Mucosa of rectum (tissue), 2 donors: ENCODE data around the gene ELP4.

Source experiments
- H3K27ac ChIP-seq, 2 donors: one replicate each; pipeline ENCODE4 v1.7.0; 2013; ENCODE audit warnings: inconsistent platforms in 2 of 2, low read depth in 2 of 2, low read length in 2 of 2
- H3K27me3 ChIP-seq, 2 donors: one replicate each; pipeline ENCODE4 v1.7.0; 2013; ENCODE audit warnings: low read length in 2 of 2; ENCODE audit not compliant: control insufficient read depth in 2 of 2, insufficient read depth in 2 of 2
- H3K36me3 ChIP-seq, 2 donors: one replicate each; pipeline ENCODE4 v1.7.0; 2013; ENCODE audit warnings: low read length in 2 of 2; ENCODE audit not compliant: control insufficient read depth in 2 of 2, insufficient read depth in 2 of 2
- H3K4me1 ChIP-seq, 2 donors: one replicate each; pipeline ENCODE4 v1.7.0; 2013; ENCODE audit warnings: low read length in 2 of 2, mild to moderate bottlenecking in 1 of 2; ENCODE audit not compliant: control insufficient read depth in 2 of 2, insufficient read depth in 2 of 2
- H3K4me3 ChIP-seq, 2 donors: one replicate each; pipeline ENCODE4 v1.7.0; 2013; ENCODE audit warnings: low read length in 2 of 2
- H3K9ac ChIP-seq, 2 donors: one replicate each; pipeline ENCODE4 v1.7.0; 2013; ENCODE audit warnings: low read length in 2 of 2, low read depth in 1 of 2, mild to moderate bottlenecking in 1 of 2
- H3K9me3 ChIP-seq, 2 donors: one replicate each; pipeline ENCODE4 v1.7.0; 2013; ENCODE audit warnings: low read length in 2 of 2; ENCODE audit not compliant: control insufficient read depth in 2 of 2
- donor health status: healthy.
- donor health status: Normal muscosa, but diverticular disease.

The ELP4 gene

GRCh38 chr11:31813391-31814175, 304.0 kb downstream of the ELP4 start:
- H3K9me3 ChIP-seq, result no peaks in the 10 kb centered on the region
- no peak overlapping the region for H3K9ac ChIP-seq
- H3K27ac ChIP-seq, result no peak overlapping the region
- peaks cover 36 to 52% of the 10 kb centered on the region in 2 donors for H3K4me1 ChIP-seq
- peak overlapping the region in 1 of 2 donors; percentile 50 for H3K4me3 ChIP-seq
- no peaks in the 10 kb centered on the region for H3K36me3 ChIP-seq
- peaks cover 76 to 85% of the 10 kb centered on the region in 2 donors for H3K27me3 ChIP-seq

GRCh38 chr11:31814176-31814868, 304.8 kb downstream of the ELP4 start:
- Histone ChIP-seq H3K36me3 (no peaks in the 10 kb centered on the region), H3K27me3 (peaks cover 74 to 84% of the 10 kb centered on the region in 2 donors), H3K4me3 (no peak overlapping the region), H3K9me3 (no peaks in the 10 kb centered on the region), H3K27ac (no peak overlapping the region), H3K4me1 (peaks cover 36 to 52% of the 10 kb centered on the region in 2 donors), H3K9ac (no peak overlapping the region)

- Histone ChIP-seq H3K4me3 (peak overlapping the region in 1 of 2 donors; percentile 13), H3K9me3 (no peaks in the 10 kb centered on the region), H3K9ac (no peak overlapping the region)
Observed at GRCh38 chr11:31815711-31816467, 306.3 kb downstream of the ELP4 start.

GRCh38 chr11:31816468-31817053, 307.0 kb downstream of the ELP4 start:
- Histone ChIP-seq H3K27me3 (peaks cover 78 to 87% of the 10 kb centered on the region in 2 donors), H3K9me3 (no peaks in the 10 kb centered on the region), H3K36me3 (no peaks in the 10 kb centered on the region), H3K27ac (no peak overlapping the region), H3K4me1 (peaks cover 24 to 35% of the 10 kb centered on the region in 2 donors), H3K9ac (no peak overlapping the region), H3K4me3 (peak overlapping the region; percentile 26)

More at GRCh38 chr11:31815711-31816467, 306.3 kb downstream of the ELP4 start:
- Histone ChIP-seq H3K27me3 (peaks cover 79 to 88% of the 10 kb centered on the region in 2 donors), H3K27ac (no peak overlapping the region), H3K4me1 (peaks cover 25 to 41% of the 10 kb centered on the region in 2 donors), H3K36me3 (no peaks in the 10 kb centered on the region)

DNA sequence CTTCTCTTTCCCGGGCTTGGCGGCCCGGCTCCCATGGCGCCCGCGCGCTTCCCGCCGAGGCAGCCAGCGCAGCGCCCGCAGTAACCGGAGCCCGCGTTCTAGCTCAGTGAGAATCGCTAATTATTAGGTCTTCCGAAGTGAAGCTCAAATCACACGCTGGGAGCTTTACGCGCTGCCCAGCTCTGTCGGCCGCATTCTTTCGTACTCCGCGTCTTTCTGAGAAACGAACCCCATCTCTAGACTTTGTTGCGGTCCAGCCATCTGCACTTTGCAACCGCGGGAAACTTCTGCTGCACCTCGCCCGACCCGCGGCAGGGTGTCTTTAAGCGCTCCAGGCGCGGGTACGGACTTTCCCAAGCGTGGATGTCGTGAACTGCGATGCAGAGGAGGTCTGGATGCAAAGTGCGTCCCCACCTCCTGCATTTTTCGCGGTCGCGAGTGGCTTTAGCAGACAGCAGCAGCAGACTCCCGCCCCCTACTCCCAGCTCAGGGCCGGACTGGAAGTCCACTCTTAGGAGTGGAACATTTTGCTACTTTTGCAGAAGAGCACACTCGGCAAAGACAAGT, 307.6 kb downstream of the ELP4 start:
- H3K9ac ChIP-seq, result no peak overlapping the region
- H3K27ac ChIP-seq, result no peak overlapping the region
- H3K27me3 ChIP-seq, result peaks cover 80 to 88% of the 10 kb centered on the region in 2 donors
- H3K4me3 ChIP-seq, result peak overlapping the region; percentile 26
- no peaks in the 10 kb centered on the region for H3K9me3 ChIP-seq
- no peaks in the 10 kb centered on the region for H3K36me3 ChIP-seq
- H3K4me1 ChIP-seq, result peaks cover 20 to 35% of the 10 kb centered on the region in 2 donors

- Histone ChIP-seq H3K27ac (no peak overlapping the region), H3K9ac (no peak overlapping the region), H3K27me3 (peaks cover 80 to 90% of the 10 kb centered on the region in 2 donors), H3K4me1 (peaks cover 13 to 28% of the 10 kb centered on the region in 2 donors), H3K9me3 (no peaks in the 10 kb centered on the region), H3K36me3 (no peaks in the 10 kb centered on the region), H3K4me3 (peak overlapping the region; percentile 16 to 31)
Observed at GRCh38 chr11:31817621-31818424, 308.3 kb downstream of the ELP4 start.

DNA sequence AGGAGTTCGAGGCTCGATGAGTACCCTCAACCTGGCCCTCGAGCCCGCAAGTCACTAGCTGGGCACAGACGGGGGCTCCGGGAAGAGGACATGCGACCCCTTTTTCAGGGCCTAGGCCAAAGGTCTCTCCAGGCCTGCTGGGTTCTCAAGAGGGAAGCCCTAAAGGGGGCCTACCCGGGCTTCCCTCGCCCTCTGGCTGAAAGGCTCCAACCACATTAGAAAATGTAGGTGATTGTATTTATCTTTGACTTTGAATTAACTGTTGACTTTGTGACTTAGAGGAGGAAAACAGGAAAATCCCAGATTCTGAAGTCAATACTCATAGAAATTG, 308.8 kb downstream of the ELP4 start:
- no peak overlapping the region for H3K27ac ChIP-seq
- no peaks in the 10 kb centered on the region for H3K9me3 ChIP-seq
- no peak overlapping the region for H3K9ac ChIP-seq
- no peak overlapping the region for H3K4me3 ChIP-seq
- H3K27me3 ChIP-seq, result peaks cover 81 to 91% of the 10 kb centered on the region in 2 donors
- H3K4me1 ChIP-seq, result peaks cover 10 to 24% of the 10 kb centered on the region in 2 donors
- no peaks in the 10 kb centered on the region for H3K36me3 ChIP-seq

DNA sequence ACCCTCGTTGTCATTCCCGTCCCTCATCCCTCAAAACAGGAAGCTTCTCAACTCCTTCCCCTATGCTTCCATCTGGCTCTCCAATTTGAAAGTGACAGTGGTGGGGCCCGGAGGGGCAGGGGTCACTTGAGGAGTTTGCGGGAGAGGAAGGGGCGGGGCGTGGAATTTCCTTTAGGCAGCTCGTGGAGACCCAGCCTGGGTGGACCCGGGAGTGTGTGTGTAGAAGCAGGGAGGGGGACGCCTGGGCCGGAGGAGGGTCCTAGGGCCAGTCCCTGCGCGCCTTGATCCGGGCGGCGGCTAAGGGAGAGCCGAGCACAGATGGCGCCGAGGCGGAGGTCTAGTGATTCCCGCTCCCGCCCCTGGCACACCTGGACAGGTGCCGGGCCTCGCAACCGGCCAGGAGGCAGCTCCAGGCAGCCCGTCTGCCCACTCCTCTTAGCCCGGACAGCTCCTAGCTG, 309.3 kb downstream of the ELP4 start:
- Histone ChIP-seq H3K27ac (no peak overlapping the region), H3K9ac (no peak overlapping the region), H3K4me1 (peaks cover 10 to 21% of the 10 kb centered on the region in 2 donors), H3K36me3 (no peaks in the 10 kb centered on the region), H3K4me3 (no peak overlapping the region), H3K9me3 (no peaks in the 10 kb centered on the region), H3K27me3 (peaks cover 82 to 92% of the 10 kb centered on the region in 2 donors)
